NCI-H1436 treated with DMSO at 0.1 percent for 48 hours (cell line): ENCODE measurements around the gene FHOD3.

Experiments
- DNase-seq: peaks from one replicate; lab custom pipeline; 2025; lab: John Stamatoyannopoulos, UW

Gene FHOD3

GRCh38 chr18:36297417-36298125 is at the start of gene FHOD3:
FHOD3 (plus strand) TSS chr18:36297713; CDS start chr18:36297836, 123 bp downstream.
- no peak for DNase-seq

DNA sequence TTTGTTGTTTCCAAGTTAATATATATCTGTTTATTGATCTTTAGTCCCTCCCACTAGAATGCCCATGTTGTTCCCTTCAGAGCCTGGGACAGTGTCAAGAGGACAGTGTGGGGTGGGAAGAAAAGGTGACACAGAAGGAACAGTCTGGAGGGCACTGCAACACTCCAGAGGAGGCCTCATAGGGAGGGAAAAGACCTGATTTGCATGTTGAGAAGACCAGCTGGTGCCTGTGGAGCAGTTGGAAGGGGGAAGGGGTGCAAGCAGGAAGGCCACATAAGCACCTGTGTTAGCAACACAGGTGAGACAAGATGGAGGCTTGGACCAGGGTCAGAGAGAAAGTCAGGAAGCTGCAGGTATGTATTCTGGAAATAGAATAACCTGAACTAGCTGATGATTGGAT is 48.1 kb upstream of the FHOD3 start:
- no peak for DNase-seq

DNA sequence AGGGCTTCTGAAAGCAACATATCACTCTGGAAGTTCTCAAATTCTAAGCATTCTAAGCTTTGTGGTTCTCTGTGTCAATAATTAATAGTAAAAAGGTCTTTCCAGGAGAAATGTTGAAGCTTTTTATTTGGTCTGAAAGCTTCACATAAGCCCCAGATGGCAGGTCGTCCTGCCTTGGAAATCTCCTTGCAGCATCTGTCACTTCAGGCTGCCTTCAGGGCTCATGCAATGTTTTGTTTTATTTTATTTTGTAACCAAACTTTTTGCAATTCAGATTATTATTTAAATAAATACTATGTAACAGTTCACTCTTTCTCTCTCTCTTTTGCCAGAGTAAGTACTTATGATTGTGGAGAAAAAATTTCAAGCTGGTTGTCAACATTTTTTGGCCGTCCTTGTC is 46.7 kb upstream of the FHOD3 start:
- DNase-seq: no peak

DNA sequence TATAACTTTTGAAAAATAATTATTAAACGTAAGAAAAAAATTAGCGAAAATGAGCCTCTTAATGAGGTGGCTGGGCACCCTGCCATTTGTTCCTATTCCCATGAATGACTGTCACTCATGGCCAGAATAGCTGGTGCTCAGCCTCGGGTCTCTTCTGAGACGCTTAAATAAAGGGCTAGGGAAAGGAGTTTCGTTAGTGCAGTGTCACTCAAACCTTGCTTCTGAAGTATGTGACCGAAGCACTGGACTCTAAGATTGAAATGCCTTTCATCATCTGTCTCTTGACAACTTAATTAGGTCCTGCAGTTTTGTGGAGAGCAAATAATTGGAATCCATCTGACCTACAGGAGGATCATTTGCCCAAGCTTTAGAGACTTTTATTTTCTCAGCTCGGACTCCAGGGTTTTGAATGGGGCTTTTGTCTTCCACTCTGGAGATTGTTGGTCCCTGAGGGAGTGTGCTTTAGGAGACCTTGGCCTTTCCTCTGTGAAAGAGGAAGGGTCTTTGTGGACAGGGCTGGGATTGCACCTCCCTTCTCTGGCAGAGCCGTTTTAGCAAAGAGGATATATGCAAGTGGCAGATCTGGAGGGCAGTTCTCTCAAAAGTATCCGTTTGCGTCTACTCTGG is 42.3 kb upstream of the FHOD3 start:
- no peak for DNase-seq

DNA sequence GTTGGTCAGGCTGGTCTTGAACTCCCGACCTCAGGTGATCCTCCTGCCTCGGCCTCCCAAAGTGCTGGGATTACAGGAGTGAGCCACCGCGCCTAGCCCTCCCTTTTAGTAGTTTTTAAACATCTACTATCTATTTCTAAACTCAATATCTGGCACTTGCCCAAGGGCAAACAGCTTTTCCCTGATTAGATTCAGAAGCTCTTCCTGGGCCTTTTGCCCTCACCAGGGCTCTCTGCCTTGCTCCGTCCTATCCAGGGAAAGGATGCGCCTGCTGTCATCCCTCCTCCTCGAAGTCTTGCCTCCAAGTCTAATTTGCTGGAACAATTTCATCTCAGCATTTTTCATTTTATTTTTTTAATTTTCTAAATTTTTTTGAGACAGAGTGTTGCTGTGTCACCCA is 41.4 kb upstream of the FHOD3 start:
- no peak for DNase-seq

GRCh38 chr18:36262971-36263370 is 34.5 kb upstream of the FHOD3 start:
- no peak for DNase-seq

DNA sequence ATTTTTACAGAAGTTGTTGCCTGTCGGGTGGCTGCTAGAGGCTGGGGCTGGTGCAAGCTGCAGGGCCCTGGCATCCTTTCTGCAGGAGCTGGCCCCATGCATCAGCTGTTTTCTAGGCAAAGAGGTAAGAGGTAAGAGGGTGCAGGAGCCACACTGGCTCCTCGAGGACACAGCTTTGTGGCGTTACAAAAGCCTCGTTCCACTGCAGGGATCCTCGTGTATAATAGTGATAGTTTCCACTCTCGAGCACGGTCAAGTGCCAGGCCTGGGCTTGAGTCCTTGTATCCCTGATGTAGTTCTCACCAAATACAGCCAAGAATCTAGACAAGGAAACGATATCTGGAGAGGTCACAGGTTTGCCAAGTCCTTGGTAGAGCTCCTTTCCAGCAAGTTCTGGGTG is 33.2 kb upstream of the FHOD3 start:
- no peak for DNase-seq

GRCh38 chr18:36265015-36265414 is 32.5 kb upstream of the FHOD3 start:
- no peak for DNase-seq

DNA sequence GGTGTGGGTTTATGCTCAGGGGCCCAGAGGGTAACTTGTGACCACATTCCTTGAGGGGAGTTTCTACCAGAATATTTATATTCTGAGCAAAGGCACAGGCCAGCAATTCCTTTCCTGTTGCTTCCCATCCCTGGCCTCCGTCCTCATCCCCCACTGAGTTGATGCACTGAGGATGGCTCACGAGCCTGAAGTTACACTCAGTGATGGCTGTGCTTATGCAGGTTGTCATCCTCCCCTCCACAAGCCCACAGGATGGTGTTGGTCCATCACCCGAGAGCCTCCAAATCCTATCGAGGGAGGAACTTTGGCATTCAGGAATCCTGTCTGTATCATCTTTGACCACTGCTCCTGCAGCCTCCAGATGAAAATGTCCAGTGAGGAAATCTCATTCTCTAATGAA is 28.4 kb upstream of the FHOD3 start:
- DNase-seq: no peak

GRCh38 chr18:36271153-36271552 is 26.4 kb upstream of the FHOD3 start:
- DNase-seq: no peak

GRCh38 chr18:36273347-36273746 is 24.2 kb upstream of the FHOD3 start:
- DNase-seq: no peak

GRCh38 chr18:36274083-36274715 is 23.3 kb upstream of the FHOD3 start:
- no peak for DNase-seq

GRCh38 chr18:36275561-36275960 is 22.0 kb upstream of the FHOD3 start:
- DNase-seq: no peak

GRCh38 chr18:36279001-36279400 is 18.5 kb upstream of the FHOD3 start:
- no peak for DNase-seq

DNA sequence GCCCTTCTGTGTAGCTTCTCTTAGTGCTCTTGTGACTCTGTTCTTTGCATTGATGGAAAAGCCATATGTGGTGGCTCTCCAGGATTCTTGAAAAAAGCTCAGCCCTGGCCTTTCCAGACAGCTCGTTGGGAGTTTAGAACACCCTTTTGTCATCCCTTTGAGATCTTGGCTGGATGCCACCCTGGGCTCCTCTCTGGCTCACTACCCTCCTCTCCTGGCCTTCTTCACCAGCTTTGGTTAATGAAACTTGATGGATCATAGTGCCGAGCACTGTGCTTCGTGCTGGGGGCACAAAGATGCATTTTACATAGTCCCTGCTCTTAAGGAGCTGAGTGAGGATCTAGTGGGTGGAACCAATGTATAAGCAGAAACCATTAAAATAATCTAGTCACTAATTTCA is 15.6 kb upstream of the FHOD3 start:
- DNase-seq: no peak

DNA sequence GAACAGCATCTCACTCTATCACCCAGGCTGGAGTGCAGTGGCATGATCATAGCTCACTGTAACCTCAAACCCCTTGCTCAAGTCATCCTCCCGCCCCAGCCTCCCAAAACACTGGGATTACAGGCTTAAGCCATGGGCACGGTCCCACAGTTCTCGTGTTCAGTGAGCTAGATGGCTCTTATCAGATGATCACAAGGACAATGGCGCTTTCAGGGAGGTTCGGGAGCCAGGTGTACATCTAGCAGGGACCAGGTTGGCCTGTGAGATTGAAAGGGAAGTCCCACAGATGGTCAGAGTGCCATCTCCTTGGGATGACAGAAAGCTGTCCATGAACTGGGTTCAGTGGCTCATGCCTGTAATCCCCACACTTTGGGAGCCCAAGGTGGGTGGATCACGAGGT is 14.1 kb upstream of the FHOD3 start:
- DNase-seq: no peak

- no peak for DNase-seq
These were observed 13.2 kb upstream of the FHOD3 start for GRCh38 chr18:36284268-36284667.

- DNase-seq: no peak
These were observed 12.7 kb upstream of the FHOD3 start for GRCh38 chr18:36284671-36285295.

- no peak for DNase-seq
These were observed 9.9 kb upstream of the FHOD3 start for GRCh38 chr18:36287653-36288052.

DNA sequence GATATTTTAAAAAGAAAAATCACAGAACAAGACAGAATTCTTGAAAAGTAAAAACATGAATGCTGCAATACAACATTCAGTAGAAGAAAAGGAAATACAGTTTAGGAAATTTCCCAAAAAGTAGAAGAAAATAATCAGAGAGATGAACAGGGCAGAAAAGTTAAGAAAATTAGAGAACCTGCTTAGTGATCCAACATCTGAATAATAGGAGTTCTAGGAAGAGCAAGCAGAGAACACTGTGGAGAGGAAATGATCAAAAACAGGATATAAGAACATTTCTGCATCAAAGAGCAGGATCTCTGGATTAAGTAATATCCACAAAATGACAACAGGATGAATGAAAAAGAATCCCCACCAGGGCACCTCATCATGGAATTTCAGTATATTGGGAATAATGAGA is 8.8 kb upstream of the FHOD3 start:
- DNase-seq: no peak

GRCh38 chr18:36294031-36294430 is 3.5 kb upstream of the FHOD3 start:
- no peak for DNase-seq

- no peak for DNase-seq
These were observed 2.3 kb upstream of the FHOD3 start for GRCh38 chr18:36295214-36295613.

- DNase-seq: no peak
These were observed 1.6 kb upstream of the FHOD3 start for GRCh38 chr18:36295880-36296301.
